Adrenal gland (tissue), 12 donors: ENCODE results near the gene MTMR12. TPM values are rescaled to one million over a fixed set of nuclear protein-coding genes. Genes with fewer than 3 reads are reported as not detected.

Experiments used
- DNase-seq, 7 donors: peaks; one replicate each; pipeline ENCODE4 v3.0.0-alpha.2; 2019 to 2020
- H3K27ac ChIP-seq, 5 donors: fragments of 200-600 bp; sonication (generic) in 4 of 5; 1 replicate in 3 of 5; 2 replicates in 2 of 5; pipeline versions ENCODE4 v1.5.1 to v1.8.0; 2016 to 2020; ENCODE audit warnings: mild to moderate bottlenecking in 1 of 5
- H3K27me3 ChIP-seq: fragments of 200-600 bp; 2 replicates; pipeline ENCODE4 v1.8.0; 2021
- H3K36me3 ChIP-seq, 2 donors: fragments of 200-600 bp; replicated peaks in 1 of 2; 1 replicate in 1 of 2; 2 replicates in 1 of 2; pipeline versions ENCODE4 v1.5.1 to v1.8.0; 2018 to 2022
- H3K4me1 ChIP-seq, 2 donors: fragments of 200-600 bp; replicated peaks in 1 of 2; 1 replicate in 1 of 2; 2 replicates in 1 of 2; pipeline versions ENCODE4 v1.5.1 to v1.8.0; 2018 to 2021
- H3K4me3 ChIP-seq, 4 donors: fragments of 200-600 bp; sonication (generic) in 3 of 4; one replicate each; pipeline ENCODE4 v1.5.1; 2016 to 2018
- H3K9me3 ChIP-seq, 3 donors: fragments of 200-600 bp; sonication (generic) in 1 of 3; replicated peaks in 1 of 3; 1 replicate in 2 of 3; 2 replicates in 1 of 3; pipeline versions ENCODE4 v1.5.1 to v1.8.0; 2016 to 2021
- CTCF ChIP-seq, 6 experiments: fragments of 450-650 bp in 4 of 6; fragments of 200-600 bp in 2 of 6; sonication (generic) in 1 of 6; IDR thresholded peaks; 1 replicate in 5 of 6; 2 replicates in 1 of 6; pipeline versions ENCODE4 v1.5.1 to v1.8.0; 2016 to 2021; ENCODE audit warnings: antibody characterized with exemption in 6 of 6, mild to moderate bottlenecking in 2 of 6, moderate library complexity in 1 of 6
- POLR2A ChIP-seq, 2 donors: fragments of 450-650 bp; IDR thresholded peaks; one replicate each; pipeline ENCODE4 v1.6.1; 2017; ENCODE audit warnings: antibody characterized with exemption in 2 of 2, mild to moderate bottlenecking in 2 of 2, moderate library complexity in 1 of 2
- WGBS, 4 donors: extraction: QIAGEN DNeasy Blood & Tissue Kit in 2 of 4; methylation state at CpG; one replicate each; pipeline versions ENCODE4 v1.1.5 to v1.1.7; 2013 to 2017; 5-methylcytosine and 5-hydroxymethylcytosine counted together
- intact Hi-C, 2 donors: fragments of 100-400 bp; cut with DNase I; formaldehyde crosslinking; loops; one replicate each; pipeline versions ENCODE4 v1.14.1 to v1.15.0; 2022 to 2023
- polyA plus RNA-seq, 3 donors: library from polyadenylated mRNA; stranded (reverse); fragments of 200-250 nt in 2 of 3; fragments of 350-450 nt in 1 of 3; fragmentation: Illumina TruSeq in 1 of 3; extraction: RNeasy Lipid Tissue Mini Kit (QIAGEN cat#74804) in 1 of 3; gene quantifications; one replicate each; pipeline ENCODE4 v1.2.3, GENCODE V29; 2013 to 2014
- total RNA-seq, 9 donors: library from RNA; depleted of rRNA in 4 of 9; stranded (reverse); fragments of >200 nt in 4 of 9; fragments of 120-200 nt in 1 of 9; fragmentation: NEBNext Ultra II Directional in 1 of 9; extraction: Animal tissue kit (Norgen Biotek cat#: 25700) in 1 of 9; gene quantifications; one replicate each; pipeline versions ENCODE4 v1.1.0 to v1.2.4, GENCODE V29; 2013 to 2023
- donor health status: healthy with polysubstance abuse.
- donor health status: Bipolar disorder and iron deficiency.
- donor health status: DM: yes; HTN: yes; CAD: no.
- donor health status: DM: no; HTN: no; CAD: no.
- donor health status: DM: no; HTN: no; CAD: no.
- donor health status: DM: yes; HTN: yes; CAD: no.

Gene MTMR12
- total and polyA plus RNA-seq, 12 donors, result 4.5 to 30.7 (median 22.9) TPM

DNA sequence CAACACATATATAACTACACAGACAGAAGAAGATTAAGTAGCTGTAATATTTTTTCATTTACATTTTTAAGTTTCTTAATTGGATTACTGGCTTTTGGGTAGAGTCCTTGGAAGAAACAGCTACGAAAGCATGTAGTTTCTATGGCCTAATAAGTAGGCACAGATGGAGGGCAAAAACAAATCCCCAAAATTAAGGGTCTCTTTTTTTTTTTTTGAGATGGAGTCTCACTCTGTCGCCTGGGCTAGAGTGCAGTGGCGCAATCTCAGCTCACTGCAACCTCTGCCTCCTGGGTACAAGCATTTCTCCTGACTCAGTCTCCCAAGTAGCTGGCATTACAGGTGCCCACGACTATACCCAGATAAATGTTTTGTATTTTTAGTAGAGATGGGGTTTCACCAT lies 27.1 kb upstream of the MTMR12 start:
- no peak for TF ChIP-seq POLR2A (IDR thresholded peaks at IDR 0.05)
- TF ChIP-seq CTCF (IDR thresholded peaks at IDR 0.05), result no peak
- Histone ChIP-seq H3K36me3 (no peaks in the 10 kb centered on the region), H3K27me3 (no peaks in the 10 kb centered on the region), H3K9me3 (peaks cover 0 to 22% (median 7%) of the 10 kb centered on the region in 3 donors), H3K27ac (no peak overlapping the region), H3K4me1 (no peaks in the 10 kb centered on the region), H3K4me3 (no peak overlapping the region)
- intact Hi-C loops, result no loop called here
- DNase-seq, result no peak
- 67 to 83% (median 75%) methylated on average over 4 of the region's 4 CpGs for WGBS, 4 donors

- no peak for DNase-seq
- intact Hi-C loops, result no loop called here
- no peak for TF ChIP-seq POLR2A (IDR thresholded peaks at IDR 0.05)
- TF ChIP-seq CTCF (IDR thresholded peaks at IDR 0.05), result no peak
- Histone ChIP-seq H3K9me3 (peaks cover 0 to 22% (median 7%) of the 10 kb centered on the region in 3 donors), H3K27ac (no peak overlapping the region), H3K4me3 (no peak overlapping the region), H3K36me3 (no peaks in the 10 kb centered on the region), H3K27me3 (no peaks in the 10 kb centered on the region), H3K4me1 (no peaks in the 10 kb centered on the region)
- WGBS, 4 donors, result 67 to 81% (median 78%) methylated on average over 2 of the region's 2 CpGs
These were observed 26.5 kb upstream of the MTMR12 start for GRCh38 chr5:32339198-32339597.

DNA sequence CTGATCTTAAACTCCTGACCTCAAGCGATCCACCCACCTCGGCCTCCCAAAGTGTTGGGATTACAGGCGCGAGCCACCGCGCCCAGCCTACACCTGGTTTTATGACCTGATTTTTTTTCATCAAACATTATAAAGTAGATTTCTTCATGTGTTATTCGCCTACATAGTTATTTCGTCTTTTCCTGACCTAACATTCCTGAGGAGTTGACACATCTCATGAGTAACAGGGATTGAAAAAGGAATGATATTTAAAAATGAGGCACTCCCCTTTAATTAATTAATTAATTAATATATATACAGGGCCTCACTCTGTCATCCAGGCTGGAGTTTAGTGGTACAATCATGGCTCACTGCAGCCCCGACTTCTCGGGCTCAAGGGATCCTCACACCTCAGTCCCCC lies 20.2 kb upstream of the MTMR12 start:
- no peak for DNase-seq
- WGBS, 4 donors, result 92 to 98% (median 96%) methylated on average over 10 of the region's 10 CpGs
- Histone ChIP-seq H3K27ac (no peak overlapping the region), H3K4me1 (peaks cover 0 to 4% of the 10 kb centered on the region in 2 donors), H3K27me3 (no peaks in the 10 kb centered on the region), H3K4me3 (no peak overlapping the region), H3K36me3 (no peaks in the 10 kb centered on the region), H3K9me3 (no peaks in the 10 kb centered on the region)
- TF ChIP-seq CTCF (IDR thresholded peaks at IDR 0.05) (no peak), POLR2A (IDR thresholded peaks at IDR 0.05) (no peak)
- intact Hi-C loops, result no loop called here

- TF ChIP-seq POLR2A (IDR thresholded peaks at IDR 0.05) (no peak), CTCF (IDR thresholded peaks at IDR 0.05) (no peak)
- DNase-seq, result no peak
- peaks cover 0 to 4% of the 10 kb centered on the region in 2 donors for H3K4me1 ChIP-seq
- intact Hi-C loops, result no loop called here
- WGBS, 4 donors, result 80 to 97% (median 96%) methylated on average over 1 of the region's 1 CpG
- no peaks in the 10 kb centered on the region for H3K9me3 ChIP-seq
- H3K36me3 ChIP-seq, result no peaks in the 10 kb centered on the region
- H3K4me3 ChIP-seq, result no peak overlapping the region
- no peak overlapping the region for H3K27ac ChIP-seq
- H3K27me3 ChIP-seq, result no peaks in the 10 kb centered on the region
These were observed 19.6 kb upstream of the MTMR12 start for GRCh38 chr5:32332361-32332760.
